ENCODE results near the gene UBE2I. TPM values are rescaled to one million over a fixed set of nuclear protein-coding genes. Genes with fewer than 3 reads are reported as not detected.

UBE2I gene
- polyA plus RNA-seq, 2 of the 4 experiments (the other 2 are of a cell fraction), result 170 to 208 TPM

DNA sequence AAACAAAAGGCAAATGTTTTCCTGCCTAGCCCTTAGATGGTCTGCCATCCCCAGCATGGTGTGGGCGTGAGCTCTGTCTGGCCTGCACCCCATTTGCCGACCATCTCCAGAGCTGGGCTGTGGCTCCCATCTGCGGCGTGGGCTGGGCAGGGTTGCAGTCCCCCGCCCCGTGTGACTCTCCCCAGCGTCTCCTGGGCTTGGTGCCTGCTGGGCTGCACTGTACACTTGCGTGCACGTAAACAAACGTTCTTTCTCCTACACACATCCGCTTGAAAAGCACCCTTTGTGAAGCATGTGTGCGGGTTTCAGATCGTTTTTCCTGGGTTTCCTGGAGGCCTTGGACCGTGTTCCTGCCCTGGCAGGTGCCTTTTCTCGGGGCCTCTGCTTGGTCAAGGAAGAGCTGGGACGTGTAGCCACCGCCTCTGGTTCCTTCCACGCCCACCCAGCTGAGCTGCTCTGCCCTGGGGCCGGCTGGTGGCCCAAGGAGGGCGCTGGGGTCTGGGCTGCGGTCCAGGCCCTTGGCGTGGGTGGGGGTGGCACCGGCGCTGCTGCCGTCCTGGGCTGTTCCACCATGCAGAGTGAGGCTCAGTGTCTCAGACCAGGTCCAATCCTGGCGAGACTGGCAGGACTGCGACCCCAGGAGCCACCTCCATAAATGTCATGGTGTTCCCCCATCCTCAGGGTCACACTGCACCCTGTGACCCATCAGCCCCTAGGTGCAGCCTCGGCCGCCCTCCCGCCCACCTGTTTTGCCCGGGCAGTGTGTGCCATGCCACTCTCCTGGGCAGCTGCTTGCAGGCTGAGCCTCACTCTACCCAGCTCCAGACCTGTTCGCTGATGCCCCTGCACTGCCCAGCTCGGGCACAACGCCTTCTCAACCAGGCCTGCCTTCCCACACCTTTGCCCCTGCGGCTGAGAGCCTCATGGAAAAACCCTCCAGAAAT is 14.1 kb downstream of the UBE2I start (continued):
- TF ChIP-seq NPAS2 (CRISPR knock-in tag; IDR thresholded peaks at IDR 0.05; ENCODE audit: borderline replicate concordance) (no peak), EHMT2 (IDR thresholded peaks at IDR 0.05; ENCODE audit: low read depth) (no peak), HOXB5 (CRISPR knock-in tag; IDR thresholded peaks at IDR 0.05) (no peak), GATA3 (IDR thresholded peaks at IDR 0.05; ENCODE audit: borderline replicate concordance) (no peak)

DNA sequence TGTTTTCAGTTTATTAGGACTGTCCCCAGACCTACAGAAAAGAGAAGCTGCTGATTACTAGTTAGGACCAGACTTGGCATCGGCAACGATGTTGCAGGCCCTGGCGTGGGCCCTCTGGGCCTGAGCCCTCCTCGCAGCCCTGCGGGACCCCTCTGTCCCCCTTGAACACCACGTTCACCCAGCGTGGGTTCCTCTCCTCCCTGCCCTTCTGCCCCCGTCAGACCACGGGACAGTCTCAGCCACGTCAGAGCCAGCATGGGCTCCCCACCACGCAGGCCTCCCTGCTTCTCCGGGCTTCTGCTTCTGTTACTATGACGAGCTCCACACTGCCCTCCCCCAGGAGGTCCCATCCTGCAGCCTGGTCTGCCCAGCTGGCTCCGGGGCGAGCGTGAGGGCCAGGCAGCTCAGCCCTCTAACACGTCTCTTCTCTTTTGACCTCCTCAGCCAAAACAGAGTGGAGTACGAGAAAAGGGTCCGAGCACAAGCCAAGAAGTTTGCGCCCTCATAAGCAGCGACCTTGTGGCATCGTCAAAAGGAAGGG is 14.9 kb downstream of the UBE2I start:
- FAIRE-seq (no peak), DNase-seq (ENCODE audit: low read depth in 1 of 2, low spot score in 1 of 2) (no peak), ATAC-seq (no peak)
- H3K9me3 ChIP-seq, result no peaks in the 10 kb centered on the region
- ChIA-PET CTCF (interaction anchor here (0.9 to 6.1 kb wide), 5 partner anchors 8 to 39 kb away, joined by 3 to 44 read pairs (median 3); partner anchors contain the start of gene BAIAP3), POLR2A (no interaction called here)
- 90% methylated on average over 21 of the region's 22 CpGs for WGBS (ENCODE audit: missing lambda C conversion rate)
- TF ChIP-seq FOSL2 (IDR thresholded peaks at IDR 0.05) (no peak), FOSL2 (CRISPR knock-in tag; IDR thresholded peaks at IDR 0.05) (no peak), ZNF302 (CRISPR knock-in tag; IDR thresholded peaks at IDR 0.05) (no peak), SREBF2 (IDR thresholded peaks at IDR 0.05) (no peak), SMC3 (IDR thresholded peaks at IDR 0.05) (no peak), ZSCAN20 (CRISPR knock-in tag; IDR thresholded peaks at IDR 0.05) (no peak), KDM5A (IDR thresholded peaks at IDR 0.05) (no peak), HOXB5 (CRISPR knock-in tag; IDR thresholded peaks at IDR 0.05) (no peak), HOXA7 (CRISPR knock-in tag; IDR thresholded peaks at IDR 0.05) (no peak), MAFK (IDR thresholded peaks at IDR 0.05; ENCODE audit: partially characterized antibody) (no peak), PHF8 (IDR thresholded peaks at IDR 0.05; ENCODE audit: borderline replicate concordance, low read depth) (no peak), RAD21 (conservative IDR thresholded peaks at IDR 0.05 in 1 of 2, IDR thresholded peaks at IDR 0.05 in 1 of 2) (no peak), RFX5 (IDR thresholded peaks at IDR 0.05) (no peak), FOSB (CRISPR knock-in tag; IDR thresholded peaks at IDR 0.05) (no peak), JUN (IDR thresholded peaks at IDR 0.05) (no peak)
- TF ChIP-seq, protein P1, sequence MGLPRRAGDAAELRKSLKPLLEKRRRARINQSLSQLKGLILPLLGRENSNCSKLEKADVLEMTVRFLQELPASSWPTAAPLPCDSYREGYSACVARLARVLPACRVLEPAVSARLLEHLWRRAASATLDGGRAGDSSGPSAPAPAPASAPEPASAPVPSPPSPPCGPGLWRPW (IDR thresholded peaks at IDR 0.05), result no peak
- TF ChIP-seq, protein P2, sequence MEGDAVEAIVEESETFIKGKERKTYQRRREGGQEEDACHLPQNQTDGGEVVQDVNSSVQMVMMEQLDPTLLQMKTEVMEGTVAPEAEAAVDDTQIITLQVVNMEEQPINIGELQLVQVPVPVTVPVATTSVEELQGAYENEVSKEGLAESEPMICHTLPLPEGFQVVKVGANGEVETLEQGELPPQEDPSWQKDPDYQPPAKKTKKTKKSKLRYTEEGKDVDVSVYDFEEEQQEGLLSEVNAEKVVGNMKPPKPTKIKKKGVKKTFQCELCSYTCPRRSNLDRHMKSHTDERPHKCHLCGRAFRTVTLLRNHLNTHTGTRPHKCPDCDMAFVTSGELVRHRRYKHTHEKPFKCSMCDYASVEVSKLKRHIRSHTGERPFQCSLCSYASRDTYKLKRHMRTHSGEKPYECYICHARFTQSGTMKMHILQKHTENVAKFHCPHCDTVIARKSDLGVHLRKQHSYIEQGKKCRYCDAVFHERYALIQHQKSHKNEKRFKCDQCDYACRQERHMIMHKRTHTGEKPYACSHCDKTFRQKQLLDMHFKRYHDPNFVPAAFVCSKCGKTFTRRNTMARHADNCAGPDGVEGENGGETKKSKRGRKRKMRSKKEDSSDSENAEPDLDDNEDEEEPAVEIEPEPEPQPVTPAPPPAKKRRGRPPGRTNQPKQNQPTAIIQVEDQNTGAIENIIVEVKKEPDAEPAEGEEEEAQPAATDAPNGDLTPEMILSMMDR (IDR thresholded peaks at IDR 0.05), result no peak
- TF ChIP-seq, protein P3, sequence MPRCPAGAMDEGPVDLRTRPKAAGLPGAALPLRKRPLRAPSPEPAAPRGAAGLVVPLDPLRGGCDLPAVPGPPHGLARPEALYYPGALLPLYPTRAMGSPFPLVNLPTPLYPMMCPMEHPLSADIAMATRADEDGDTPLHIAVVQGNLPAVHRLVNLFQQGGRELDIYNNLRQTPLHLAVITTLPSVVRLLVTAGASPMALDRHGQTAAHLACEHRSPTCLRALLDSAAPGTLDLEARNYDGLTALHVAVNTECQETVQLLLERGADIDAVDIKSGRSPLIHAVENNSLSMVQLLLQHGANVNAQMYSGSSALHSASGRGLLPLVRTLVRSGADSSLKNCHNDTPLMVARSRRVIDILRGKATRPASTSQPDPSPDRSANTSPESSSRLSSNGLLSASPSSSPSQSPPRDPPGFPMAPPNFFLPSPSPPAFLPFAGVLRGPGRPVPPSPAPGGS (IDR thresholded peaks at IDR 0.05), result no peak
- TF ChIP-seq, protein P4, sequence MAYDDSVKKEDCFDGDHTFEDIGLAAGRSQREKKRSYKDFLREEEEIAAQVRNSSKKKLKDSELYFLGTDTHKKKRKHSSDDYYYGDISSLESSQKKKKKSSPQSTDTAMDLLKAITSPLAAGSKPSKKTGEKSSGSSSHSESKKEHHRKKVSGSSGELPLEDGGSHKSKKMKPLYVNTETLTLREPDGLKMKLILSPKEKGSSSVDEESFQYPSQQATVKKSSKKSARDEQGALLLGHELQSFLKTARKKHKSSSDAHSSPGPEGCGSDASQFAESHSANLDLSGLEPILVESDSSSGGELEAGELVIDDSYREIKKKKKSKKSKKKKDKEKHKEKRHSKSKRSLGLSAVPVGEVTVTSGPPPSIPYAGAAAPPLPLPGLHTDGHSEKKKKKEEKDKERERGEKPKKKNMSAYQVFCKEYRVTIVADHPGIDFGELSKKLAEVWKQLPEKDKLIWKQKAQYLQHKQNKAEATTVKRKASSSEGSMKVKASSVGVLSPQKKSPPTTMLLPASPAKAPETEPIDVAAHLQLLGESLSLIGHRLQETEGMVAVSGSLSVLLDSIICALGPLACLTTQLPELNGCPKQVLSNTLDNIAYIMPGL (CRISPR knock-in tag; IDR thresholded peaks at IDR 0.05; ENCODE audit: borderline replicate concordance), result no peak
- TF ChIP-seq, protein P5, sequence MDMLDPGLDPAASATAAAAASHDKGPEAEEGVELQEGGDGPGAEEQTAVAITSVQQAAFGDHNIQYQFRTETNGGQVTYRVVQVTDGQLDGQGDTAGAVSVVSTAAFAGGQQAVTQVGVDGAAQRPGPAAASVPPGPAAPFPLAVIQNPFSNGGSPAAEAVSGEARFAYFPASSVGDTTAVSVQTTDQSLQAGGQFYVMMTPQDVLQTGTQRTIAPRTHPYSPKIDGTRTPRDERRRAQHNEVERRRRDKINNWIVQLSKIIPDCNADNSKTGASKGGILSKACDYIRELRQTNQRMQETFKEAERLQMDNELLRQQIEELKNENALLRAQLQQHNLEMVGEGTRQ (IDR thresholded peaks at IDR 0.05), result no peak
- H3K27ac ChIP-seq, result no peak overlapping the region
- H3K4me2 ChIP-seq, result no peak overlapping the region
- no peaks in the 10 kb centered on the region for H3K4me1 ChIP-seq
- H3K4me3 ChIP-seq, result no peak overlapping the region
